Spleen (tissue), 11 donors: ENCODE measurements around the gene LRP2. TPM values are rescaled to one million over a fixed set of nuclear protein-coding genes. Genes with fewer than 3 reads are reported as not detected.

Experiments used
- DNase-seq: peaks from one replicate; pipeline ENCODE4 v3.0.0-alpha.2; 2020
- H3K27ac ChIP-seq, 8 donors: fragments of 200-600 bp; sonication (generic) in 7 of 8; 1 replicate in 4 of 8; 2 replicates in 4 of 8; pipeline versions ENCODE4 v1.5.0 to v1.8.0; 2016 to 2021; ENCODE audit warnings: inconsistent platforms in 4 of 8, mild to moderate bottlenecking in 4 of 8, moderate library complexity in 1 of 8
- H3K27me3 ChIP-seq, 7 donors: fragments of 200-600 bp; sonication (generic) in 6 of 7; replicated peaks in 1 of 7; 1 replicate in 4 of 7; 2 replicates in 3 of 7; pipeline versions ENCODE4 v1.5.0 to v1.8.0; 2016 to 2021; ENCODE audit warnings: inconsistent platforms in 3 of 7, mild to moderate bottlenecking in 1 of 7
- H3K36me3 ChIP-seq, 6 donors: fragments of 200-600 bp; sonication (generic) in 5 of 6; 1 replicate in 4 of 6; 2 replicates in 2 of 6; pipeline versions ENCODE4 v1.5.0 to v1.8.0; 2016 to 2021; ENCODE audit warnings: inconsistent platforms in 2 of 6
- H3K4me1 ChIP-seq, 6 donors: fragments of 200-600 bp; sonication (generic) in 5 of 6; 1 replicate in 3 of 6; 2 replicates in 3 of 6; pipeline versions ENCODE4 v1.5.0 to v1.8.0; 2016 to 2021; ENCODE audit warnings: inconsistent platforms in 3 of 6
- H3K4me3 ChIP-seq, 8 donors: fragments of 200-600 bp; sonication (generic) in 7 of 8; 1 replicate in 4 of 8; 2 replicates in 4 of 8; pipeline versions ENCODE4 v1.5.0 to v1.8.0; 2016 to 2021; ENCODE audit warnings: inconsistent platforms in 4 of 8, mild to moderate bottlenecking in 4 of 8, moderate library complexity in 2 of 8
- H3K9me3 ChIP-seq, 8 donors: fragments of 200-600 bp; sonication (generic) in 7 of 8; 1 replicate in 4 of 8; 2 replicates in 4 of 8; pipeline versions ENCODE4 v1.5.0 to v1.8.0; 2016 to 2021; ENCODE audit warnings: inconsistent platforms in 4 of 8
- CTCF ChIP-seq, 11 experiments: fragments of 200-600 bp in 7 of 11; fragments of 450-650 bp in 4 of 11; sonication (generic) in 4 of 11; IDR thresholded peaks in 8 of 11; conservative IDR thresholded peaks in 3 of 11; 1 replicate in 7 of 11; 2 replicates in 4 of 11; pipeline versions ENCODE4 v1.4.0 to v1.8.0; 2016 to 2021; ENCODE audit warnings: antibody characterized with exemption in 11 of 11, inconsistent platforms in 4 of 11, mild to moderate bottlenecking in 1 of 11
- POLR2A ChIP-seq, 3 donors: fragments of 450-650 bp; IDR thresholded peaks; one replicate each; pipeline ENCODE4 v1.5.1; 2017; ENCODE audit warnings: antibody characterized with exemption in 3 of 3, mild to moderate bottlenecking in 1 of 3
- POLR2AphosphoS5 ChIP-seq, 3 donors: sonication (generic); formaldehyde crosslinking; IDR thresholded peaks; one replicate each; pipeline ENCODE4 v1.5.1; 2017; ENCODE audit warnings: antibody characterized with exemption in 3 of 3
- WGBS, 5 donors: extraction: QIAGEN DNeasy Blood & Tissue Kit in 3 of 5; methylation state at CpG; one replicate each; pipeline versions ENCODE4 v1.1.5 to v1.1.7; 2013 to 2018; 5-methylcytosine and 5-hydroxymethylcytosine counted together
- intact Hi-C: fragments of 100-400 bp; cut with DNase I; formaldehyde crosslinking; loops from one replicate; pipeline ENCODE4 v1.15.0; 2023; ENCODE audit warnings: low total_unique reads
- polyA plus RNA-seq, 3 donors: library from polyadenylated mRNA; stranded (reverse); fragments of 200-250 nt; gene quantifications; one replicate each; pipeline ENCODE4 v1.2.1, GENCODE V29; 2013
- total RNA-seq, 7 donors: library from RNA; depleted of rRNA in 3 of 7; stranded (reverse); fragments of >200 nt in 3 of 7; fragmentation: NEBNext Ultra II Directional in 4 of 7; extraction: Animal tissue kit (Norgen Biotek cat#: 25700) in 4 of 7; gene quantifications; one replicate each; pipeline versions ENCODE4 v1.1.0 to v1.2.1, GENCODE V29; 2016 to 2021
- donor health status: healthy with polysubstance abuse.
- donor health status: DM: no; HTN: no; CAD: no; lungs with moderate emphysema.
- donor health status: DM: no; HTN: no; CAD: no.
- donor health status: Bipolar disorder and iron deficiency.
- donor health status: healthy.
- donor health status: DM: no; HTN: no; CAD: no.
- donor health status: DM: yes; HTN: yes; CAD: no.

LRP2 gene
- total and polyA plus RNA-seq, 10 donors: not detected

- H3K27ac ChIP-seq: no peak overlapping the region
- H3K36me3 ChIP-seq: no peaks in the 10 kb centered on the region
- DNase-seq: no peak
- 58 to 78% (median 72%) methylated on average over 2 of the region's 2 CpGs for WGBS, 5 donors
- no peaks in the 10 kb centered on the region for H3K4me1 ChIP-seq
- TF ChIP-seq POLR2A (IDR thresholded peaks at IDR 0.05): no peak
- TF ChIP-seq CTCF (IDR thresholded peaks at IDR 0.05 in 8 of 11, conservative IDR thresholded peaks at IDR 0.05 in 3 of 11): no peak
- no peak for TF ChIP-seq POLR2AphosphoS5 (IDR thresholded peaks at IDR 0.05)
- H3K4me3 ChIP-seq: no peak overlapping the region
- intact Hi-C loops: no loop called here
- H3K9me3 ChIP-seq: no peaks in the 10 kb centered on the region
- H3K27me3 ChIP-seq: no peaks in the 10 kb centered on the region
Measured at GRCh38 chr2:169172151-169172735, 190.1 kb downstream of the LRP2 start.

- no peaks in the 10 kb centered on the region for H3K27me3 ChIP-seq
- no peak overlapping the region for H3K27ac ChIP-seq
- intact Hi-C loops: no loop called here
- no peak overlapping the region for H3K4me3 ChIP-seq
- TF ChIP-seq CTCF (IDR thresholded peaks at IDR 0.05 in 8 of 11, conservative IDR thresholded peaks at IDR 0.05 in 3 of 11) (no peak), POLR2A (IDR thresholded peaks at IDR 0.05) (no peak), POLR2AphosphoS5 (IDR thresholded peaks at IDR 0.05) (no peak)
- H3K36me3 ChIP-seq: no peaks in the 10 kb centered on the region
- no peaks in the 10 kb centered on the region for H3K9me3 ChIP-seq
- no peak for DNase-seq
- 89 to 95% (median 91%) methylated on average over 3 of the region's 3 CpGs for whole genome bisulfite sequencing, 5 donors
- H3K4me1 ChIP-seq: no peaks in the 10 kb centered on the region
Measured at GRCh38 chr2:169165791-169166190, 196.5 kb downstream of the LRP2 start.

- 38 to 95% (median 75%) methylated on average over 2 of the region's 2 CpGs for WGBS, 5 donors
- no peaks in the 10 kb centered on the region for H3K4me1 ChIP-seq
- no peaks in the 10 kb centered on the region for H3K36me3 ChIP-seq
- no peak overlapping the region for H3K27ac ChIP-seq
- DNase-seq: no peak
- H3K27me3 ChIP-seq: no peaks in the 10 kb centered on the region
- intact Hi-C loops: no loop called here
- no peak for TF ChIP-seq POLR2A (IDR thresholded peaks at IDR 0.05)
- TF ChIP-seq POLR2AphosphoS5 (IDR thresholded peaks at IDR 0.05): no peak
- TF ChIP-seq CTCF (IDR thresholded peaks at IDR 0.05 in 8 of 11, conservative IDR thresholded peaks at IDR 0.05 in 3 of 11): no peak
- H3K4me3 ChIP-seq: no peak overlapping the region
- H3K9me3 ChIP-seq: no peaks in the 10 kb centered on the region
Measured at GRCh38 chr2:169164311-169164710, 198.0 kb downstream of the LRP2 start.

- no peaks in the 10 kb centered on the region for H3K27me3 ChIP-seq
- 59 to 77% (median 67%) methylated on average over 4 of the region's 4 CpGs for WGBS, 5 donors
- no peak for DNase-seq
- H3K4me3 ChIP-seq: no peak overlapping the region
- no peaks in the 10 kb centered on the region for H3K4me1 ChIP-seq
- no peaks in the 10 kb centered on the region for H3K36me3 ChIP-seq
- no peak overlapping the region for H3K27ac ChIP-seq
- intact Hi-C loops: no loop called here
- no peaks in the 10 kb centered on the region for H3K9me3 ChIP-seq
- no peak for TF ChIP-seq POLR2AphosphoS5 (IDR thresholded peaks at IDR 0.05)
- TF ChIP-seq CTCF (IDR thresholded peaks at IDR 0.05 in 8 of 11, conservative IDR thresholded peaks at IDR 0.05 in 3 of 11): no peak
- no peak for TF ChIP-seq POLR2A (IDR thresholded peaks at IDR 0.05)
Measured at GRCh38 chr2:169162613-169163012, 199.7 kb downstream of the LRP2 start.
